OCI-LY3 (cell line): ENCODE measurements around the gene CCDC3.

Source experiments
- H2AFZ ChIP-seq: fragments of 200-600, 300-600 bp; shearing (Covaris generic); 2 replicates; pipeline ENCODE4 v1.6.0; 2014; ENCODE audit warnings: antibody characterized with exemption, low read depth, low read length
- H3K27ac ChIP-seq: fragments of 200-600, 300-600 bp; sonication (generic); 2 replicates; pipeline ENCODE4 v1.5.1; 2014; ENCODE audit warnings: mild to moderate bottlenecking, low read length, moderate library complexity, mixed read lengths
- H3K27me3 ChIP-seq: fragments of 200-600, 300-600 bp; sonication (generic); 2 replicates; pipeline ENCODE4 v1.6.1; 2014; ENCODE audit warnings: low read depth, low read length, mixed read lengths
- H3K36me3 ChIP-seq: fragments of 200-600, 300-600 bp; sonication (generic); replicated peaks from 2 replicates; pipeline ENCODE3; 2014; ENCODE audit warnings: low read depth, low read length, mixed read lengths
- H3K4me1 ChIP-seq: fragments of 300-600, 200-600 bp; sonication (generic); 2 replicates; pipeline ENCODE4 v1.6.1; 2014; ENCODE audit warnings: low read length, mixed read lengths
- H3K4me2 ChIP-seq: fragments of 200-600, 300-600 bp; sonication (generic); 2 replicates; pipeline ENCODE4 v1.6.1; 2014; ENCODE audit warnings: low read length, mixed read lengths
- H3K4me3 ChIP-seq: fragments of 300-600, 200-600 bp; sonication (generic); 2 replicates; pipeline ENCODE4 v1.5.1; 2014; ENCODE audit warnings: antibody characterized with exemption, mild to moderate bottlenecking, low read length, moderate library complexity
- H3K79me2 ChIP-seq: fragments of 300-600, 200-600 bp; shearing (Covaris generic); 2 replicates; pipeline ENCODE4 v1.6.1; 2014; ENCODE audit warnings: mild to moderate bottlenecking, low read length, mixed read lengths
- H3K9ac ChIP-seq: fragments of 300-600, 200-600 bp; shearing (Covaris generic); 2 replicates; pipeline ENCODE4 v1.6.0; 2014; ENCODE audit warnings: mild to moderate bottlenecking, low read length, moderate library complexity
- H3K9me3 ChIP-seq: fragments of 200-600, 300-600 bp; shearing (Covaris generic); 2 replicates; pipeline ENCODE4 v1.6.1; 2014; ENCODE audit warnings: low read length, mixed read lengths; ENCODE audit not compliant: insufficient read depth
- H4K20me1 ChIP-seq: fragments of 200-600, 300-600 bp; sonication (generic); 2 replicates; pipeline ENCODE4 v1.6.1; 2016; ENCODE audit warnings: low read length, mixed read lengths; ENCODE audit not compliant: insufficient read depth
- EZH2phosphoT487 ChIP-seq: fragments of 200-600 bp; shearing (Covaris generic); IDR thresholded peaks from 2 replicates; pipeline ENCODE4 v1.6.1; 2018; ENCODE audit warnings: antibody characterized with exemption, mixed run types, low read depth
- TF ChIP-seq, protein P1 (sequence below): fragments of 200-600, 300-600 bp; sonication (generic); IDR thresholded peaks from 2 replicates; pipeline ENCODE4 v1.5.1; 2014; ENCODE audit warnings: antibody characterized with exemption, low read length, low read depth

Gene CCDC3

DNA sequence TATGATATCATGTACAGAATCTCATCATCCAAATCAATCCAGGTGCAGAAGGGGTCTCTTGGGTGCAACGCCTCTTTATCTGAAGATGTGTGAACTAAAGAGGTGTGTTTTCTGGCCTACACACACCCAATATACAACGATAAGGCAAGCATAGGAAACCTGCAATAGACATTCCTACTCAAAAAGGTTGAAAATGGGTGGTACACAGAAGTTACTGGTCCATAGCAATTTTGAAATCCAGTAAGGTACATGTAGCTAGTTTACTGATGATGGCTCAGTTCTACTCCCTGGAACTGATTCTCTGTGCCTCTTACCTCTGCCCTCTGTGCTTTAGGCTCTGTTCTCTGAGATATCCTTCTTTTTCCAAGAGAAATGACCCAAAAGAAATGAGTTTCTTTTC is 22.2 kb upstream of the CCDC3 start:
- H2AFZ ChIP-seq = no peak overlapping the region
- TF ChIP-seq EZH2phosphoT487 = no peak
- TF ChIP-seq, protein P1, sequence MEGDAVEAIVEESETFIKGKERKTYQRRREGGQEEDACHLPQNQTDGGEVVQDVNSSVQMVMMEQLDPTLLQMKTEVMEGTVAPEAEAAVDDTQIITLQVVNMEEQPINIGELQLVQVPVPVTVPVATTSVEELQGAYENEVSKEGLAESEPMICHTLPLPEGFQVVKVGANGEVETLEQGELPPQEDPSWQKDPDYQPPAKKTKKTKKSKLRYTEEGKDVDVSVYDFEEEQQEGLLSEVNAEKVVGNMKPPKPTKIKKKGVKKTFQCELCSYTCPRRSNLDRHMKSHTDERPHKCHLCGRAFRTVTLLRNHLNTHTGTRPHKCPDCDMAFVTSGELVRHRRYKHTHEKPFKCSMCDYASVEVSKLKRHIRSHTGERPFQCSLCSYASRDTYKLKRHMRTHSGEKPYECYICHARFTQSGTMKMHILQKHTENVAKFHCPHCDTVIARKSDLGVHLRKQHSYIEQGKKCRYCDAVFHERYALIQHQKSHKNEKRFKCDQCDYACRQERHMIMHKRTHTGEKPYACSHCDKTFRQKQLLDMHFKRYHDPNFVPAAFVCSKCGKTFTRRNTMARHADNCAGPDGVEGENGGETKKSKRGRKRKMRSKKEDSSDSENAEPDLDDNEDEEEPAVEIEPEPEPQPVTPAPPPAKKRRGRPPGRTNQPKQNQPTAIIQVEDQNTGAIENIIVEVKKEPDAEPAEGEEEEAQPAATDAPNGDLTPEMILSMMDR = no peak

DNA sequence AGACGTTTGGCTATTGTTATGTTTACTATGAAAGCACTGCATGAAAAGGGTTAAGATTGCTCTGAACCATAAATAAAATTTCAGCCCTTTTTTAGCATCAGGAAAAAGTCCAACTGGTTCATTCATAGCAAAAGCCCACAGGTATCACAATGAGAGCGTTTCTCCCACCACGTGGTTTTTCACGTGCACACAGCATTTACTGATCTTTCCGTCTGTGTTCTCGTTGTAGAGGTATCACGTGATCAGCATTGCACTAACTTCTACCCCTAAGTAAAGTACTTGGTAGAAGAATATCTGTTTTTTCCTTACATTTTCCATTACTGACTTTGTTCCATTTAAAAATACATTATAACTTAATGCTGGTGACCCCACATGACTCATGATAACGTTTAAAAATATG is 17.8 kb upstream of the CCDC3 start:
- H3K27me3 ChIP-seq = 0 out of 2 replicates have a peak, but pooled peaks cover 5% of the 10 kb centered on the region
- H3K4me3 ChIP-seq = no peak overlapping the region
- no peak overlapping the region for H3K9ac ChIP-seq
- no peak for TF ChIP-seq EZH2phosphoT487
- TF ChIP-seq, protein P1 = no peak
- no peak overlapping the region for H2AFZ ChIP-seq
- no peaks in the 10 kb centered on the region for H3K36me3 ChIP-seq
- no peak overlapping the region for H3K4me2 ChIP-seq
- no peaks in the 10 kb centered on the region for H3K4me1 ChIP-seq
- no peaks in the 10 kb centered on the region for H3K9me3 ChIP-seq
- no peaks in the 10 kb centered on the region for H3K79me2 ChIP-seq
- H3K27ac ChIP-seq = no peak overlapping the region
- H4K20me1 ChIP-seq = no peaks in the 10 kb centered on the region

More for the DNA sequence above, 22.2 kb upstream of the CCDC3 start:
- Histone ChIP-seq H4K20me1 (no peaks in the 10 kb centered on the region), H3K36me3 (no peaks in the 10 kb centered on the region), H3K4me1 (no peaks in the 10 kb centered on the region), H3K79me2 (no peaks in the 10 kb centered on the region), H3K27ac (no peak overlapping the region), H3K9ac (no peak overlapping the region), H3K4me2 (no peak overlapping the region), H3K4me3 (no peak overlapping the region), H3K27me3 (0 out of 2 replicates have a peak, but pooled peaks cover 5% of the 10 kb centered on the region), H3K9me3 (no peaks in the 10 kb centered on the region)

DNA sequence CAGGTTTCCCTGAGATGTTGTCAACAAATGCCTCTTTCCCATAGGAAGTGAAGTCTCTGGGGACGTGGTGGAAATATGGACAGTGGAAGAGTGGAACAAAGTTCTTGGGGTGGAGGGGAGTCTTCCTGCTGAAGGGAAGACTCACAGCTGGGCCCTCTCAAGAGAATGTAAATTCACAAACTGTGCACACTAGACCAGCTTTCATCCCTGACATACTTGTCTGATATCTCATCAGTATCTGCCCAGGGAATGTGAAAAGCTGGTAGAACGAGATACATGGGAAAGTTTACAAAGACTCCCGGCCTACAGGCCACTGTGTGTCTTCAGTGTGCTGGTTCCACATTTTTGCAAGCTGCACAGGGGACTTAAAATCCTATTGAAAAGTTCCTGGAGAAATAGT is 16.7 kb upstream of the CCDC3 start:
- Histone ChIP-seq H3K4me2 (no peak overlapping the region), H3K36me3 (no peaks in the 10 kb centered on the region), H3K27ac (no peak overlapping the region), H3K9me3 (no peaks in the 10 kb centered on the region), H3K4me1 (no peaks in the 10 kb centered on the region), H3K27me3 (0 out of 2 replicates have a peak, but pooled peaks cover 5% of the 10 kb centered on the region), H4K20me1 (no peaks in the 10 kb centered on the region), H3K4me3 (no peak overlapping the region), H3K79me2 (no peaks in the 10 kb centered on the region), H2AFZ (no peak overlapping the region), H3K9ac (no peak overlapping the region)
- no peak for TF ChIP-seq EZH2phosphoT487
- TF ChIP-seq, protein P1 = no peak

DNA sequence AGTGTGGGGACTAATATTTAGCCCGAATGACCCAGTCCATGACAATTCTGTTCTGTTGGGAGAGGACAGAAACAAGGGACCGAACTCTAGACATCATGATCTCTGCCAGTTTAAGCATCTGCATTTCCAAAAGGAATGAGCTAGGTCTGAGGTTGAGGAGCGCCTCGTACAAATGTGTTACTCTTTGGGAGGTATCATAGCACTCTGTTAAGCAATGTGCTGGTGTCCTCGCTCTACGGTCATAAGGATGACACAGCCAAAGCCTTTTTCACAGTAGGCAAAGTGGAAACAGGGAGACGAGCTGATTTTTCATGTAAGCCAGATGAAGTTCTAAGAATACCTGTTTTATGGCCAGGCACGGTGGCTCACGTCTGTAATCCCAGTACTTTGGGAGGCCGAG is 15.4 kb upstream of the CCDC3 start:
- Histone ChIP-seq H3K36me3 (no peaks in the 10 kb centered on the region), H3K4me2 (no peak overlapping the region), H3K9ac (no peak overlapping the region), H3K27me3 (0 out of 2 replicates have a peak, but pooled peaks cover 5% of the 10 kb centered on the region), H3K9me3 (no peaks in the 10 kb centered on the region), H3K4me1 (no peaks in the 10 kb centered on the region), H3K4me3 (no peak overlapping the region), H3K27ac (no peak overlapping the region), H2AFZ (no peak overlapping the region), H4K20me1 (no peaks in the 10 kb centered on the region), H3K79me2 (no peaks in the 10 kb centered on the region)
- TF ChIP-seq EZH2phosphoT487 = no peak
- TF ChIP-seq, protein P1 = no peak
